Measurements from ENCODE around the gene MT2A.

MT2A gene

DNA sequence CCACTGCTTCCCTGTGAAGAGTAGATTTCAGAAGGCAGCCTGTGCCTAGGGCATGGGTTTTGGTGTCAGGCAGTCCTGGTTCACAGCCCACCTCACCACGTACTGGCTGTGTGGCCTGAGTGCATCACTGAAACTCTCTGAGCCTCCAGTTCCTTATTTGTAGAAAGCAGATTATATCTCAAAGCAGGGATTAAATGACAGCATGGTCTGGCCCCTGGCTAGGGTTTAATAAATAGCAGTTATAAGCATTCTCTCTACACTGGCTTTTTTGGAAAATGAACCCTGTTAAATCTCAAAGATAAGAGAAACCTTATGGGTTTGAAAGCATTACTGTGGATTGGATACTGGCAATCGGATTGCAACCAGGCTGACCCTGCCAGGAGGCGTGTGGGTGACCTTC lies 21.1 kb downstream of the MT2A start:
- Histone ChIP-seq H3K9ac (ENCODE audit: low read length in 5 of 5) (no peak overlapping the region), H3K27me3 (ENCODE audit: control insufficient read depth in 5 of 5, insufficient read depth in 4 of 5, low read length in 5 of 5) (peaks cover 0 to 3% (median 0%) of the 10 kb centered on the region in 5 donors), H3K27ac (ENCODE audit: low read depth, low read length) (no peak overlapping the region), H3K4me3 (ENCODE audit: low read depth in 1 of 5, low read length in 5 of 5) (no peak overlapping the region), H3K4me1 (ENCODE audit: control insufficient read depth in 5 of 5, insufficient read depth in 5 of 5, low read length in 5 of 5) (peaks cover 7 to 55% (median 45%) of the 10 kb centered on the region in 5 donors), H3K36me3 (ENCODE audit: control insufficient read depth in 5 of 5, insufficient read depth in 5 of 5, low read length in 5 of 5) (no peaks in the 10 kb centered on the region), H3K9me3 (ENCODE audit: control insufficient read depth in 5 of 5, low read length in 5 of 5) (no peaks in the 10 kb centered on the region)

DNA sequence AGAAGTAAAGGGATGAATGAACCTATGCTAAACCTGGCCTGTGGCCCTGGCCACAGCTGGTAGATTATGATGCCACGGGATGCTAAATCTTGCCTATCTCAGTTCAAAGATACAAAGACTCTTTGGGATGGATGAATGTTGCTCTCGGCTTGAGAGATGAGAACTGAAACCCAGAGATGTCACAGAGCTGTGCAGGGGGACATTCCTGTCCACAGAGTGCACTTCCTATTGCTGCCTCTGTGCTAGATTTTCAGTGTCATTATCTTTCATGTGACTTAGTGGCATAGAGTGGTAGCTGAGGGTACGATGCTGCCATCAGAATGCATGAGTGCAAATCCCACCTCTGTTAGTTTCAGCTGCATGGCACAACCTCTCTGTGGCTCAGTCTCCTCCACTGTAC lies 21.8 kb downstream of the MT2A start:
- Histone ChIP-seq H3K27me3 (ENCODE audit: control insufficient read depth in 5 of 5, insufficient read depth in 4 of 5, low read length in 5 of 5) (peaks cover 0 to 9% (median 0%) of the 10 kb centered on the region in 5 donors), H3K9me3 (ENCODE audit: control insufficient read depth in 5 of 5, low read length in 5 of 5) (no peaks in the 10 kb centered on the region), H3K9ac (ENCODE audit: low read length in 5 of 5) (no peak overlapping the region), H3K36me3 (ENCODE audit: control insufficient read depth in 5 of 5, insufficient read depth in 5 of 5, low read length in 5 of 5) (no peaks in the 10 kb centered on the region), H3K27ac (ENCODE audit: low read depth, low read length) (no peak overlapping the region), H3K4me1 (ENCODE audit: control insufficient read depth in 5 of 5, insufficient read depth in 5 of 5, low read length in 5 of 5) (peaks cover 7 to 54% (median 40%) of the 10 kb centered on the region in 5 donors), H3K4me3 (ENCODE audit: low read depth in 1 of 5, low read length in 5 of 5) (no peak overlapping the region)

DNA sequence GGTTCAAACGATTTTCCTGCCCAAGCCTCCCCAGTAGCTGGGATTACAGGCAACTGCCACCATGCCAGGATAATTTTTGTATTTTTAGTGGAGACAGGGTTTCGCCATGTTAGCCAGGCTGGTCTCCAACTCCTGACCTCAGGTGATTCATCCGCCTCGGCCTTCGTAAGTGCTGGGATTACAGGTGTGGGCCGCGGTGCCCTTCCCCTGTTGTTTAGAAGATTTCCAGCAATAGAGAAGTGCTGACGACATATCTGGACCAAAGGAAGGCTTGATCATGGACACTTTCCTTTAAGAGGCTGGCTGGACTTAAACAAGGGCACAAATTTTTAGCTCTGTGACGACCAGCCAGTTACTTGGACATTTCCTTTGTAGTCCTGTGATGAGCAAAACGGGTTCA lies 22.8 kb downstream of the MT2A start:
- H3K4me1 ChIP-seq (ENCODE audit: control insufficient read depth in 5 of 5, insufficient read depth in 5 of 5, low read length in 5 of 5), result peaks cover 4 to 49% (median 30%) of the 10 kb centered on the region in 5 donors
- H3K4me3 ChIP-seq (ENCODE audit: low read depth in 1 of 5, low read length in 5 of 5), result peak overlapping the region in 3 of 5 donors; percentile 62 to 85 (median 79)
- H3K27ac ChIP-seq (ENCODE audit: low read depth, low read length), result peak overlapping the region; percentile 67
- H3K9ac ChIP-seq (ENCODE audit: low read length in 5 of 5), result peak overlapping the region in 1 of 5 donors; percentile 58
- no peaks in the 10 kb centered on the region for H3K9me3 ChIP-seq (ENCODE audit: control insufficient read depth in 5 of 5, low read length in 5 of 5)
- H3K27me3 ChIP-seq (ENCODE audit: control insufficient read depth in 5 of 5, insufficient read depth in 4 of 5, low read length in 5 of 5), result peaks cover 0 to 10% (median 2%) of the 10 kb centered on the region in 5 donors
- H3K36me3 ChIP-seq (ENCODE audit: control insufficient read depth in 5 of 5, insufficient read depth in 5 of 5, low read length in 5 of 5), result no peaks in the 10 kb centered on the region

DNA sequence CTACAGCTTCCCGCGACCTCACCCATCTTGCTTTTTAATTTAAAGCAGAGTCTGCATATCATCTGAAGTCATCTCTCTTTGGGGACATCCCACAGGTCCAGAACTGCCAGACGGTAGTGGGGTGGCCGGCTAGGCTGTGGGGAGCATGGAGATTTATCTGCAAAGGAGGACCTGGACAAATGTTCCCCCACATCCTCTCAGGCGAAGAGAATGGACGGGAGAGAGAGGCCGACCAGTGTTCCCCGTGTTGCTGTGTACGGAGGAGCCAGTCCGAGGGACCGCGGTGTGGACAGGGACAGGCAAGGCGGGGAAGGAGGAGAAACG lies 23.4 kb downstream of the MT2A start:
- Histone ChIP-seq H3K36me3 (ENCODE audit: control insufficient read depth in 5 of 5, insufficient read depth in 5 of 5, low read length in 5 of 5) (no peaks in the 10 kb centered on the region), H3K4me3 (ENCODE audit: low read depth in 1 of 5, low read length in 5 of 5) (peak overlapping the region; percentile 62 to 85 (median 77)), H3K4me1 (ENCODE audit: control insufficient read depth in 5 of 5, insufficient read depth in 5 of 5, low read length in 5 of 5) (peaks cover 4 to 43% (median 24%) of the 10 kb centered on the region in 5 donors), H3K9ac (ENCODE audit: low read length in 5 of 5) (peak overlapping the region; percentile 44 to 77 (median 67)), H3K9me3 (ENCODE audit: control insufficient read depth in 5 of 5, low read length in 5 of 5) (no peaks in the 10 kb centered on the region), H3K27ac (ENCODE audit: low read depth, low read length) (peak overlapping the region; percentile 67), H3K27me3 (ENCODE audit: control insufficient read depth in 5 of 5, insufficient read depth in 4 of 5, low read length in 5 of 5) (peaks cover 0 to 10% (median 2%) of the 10 kb centered on the region in 5 donors)

DNA sequence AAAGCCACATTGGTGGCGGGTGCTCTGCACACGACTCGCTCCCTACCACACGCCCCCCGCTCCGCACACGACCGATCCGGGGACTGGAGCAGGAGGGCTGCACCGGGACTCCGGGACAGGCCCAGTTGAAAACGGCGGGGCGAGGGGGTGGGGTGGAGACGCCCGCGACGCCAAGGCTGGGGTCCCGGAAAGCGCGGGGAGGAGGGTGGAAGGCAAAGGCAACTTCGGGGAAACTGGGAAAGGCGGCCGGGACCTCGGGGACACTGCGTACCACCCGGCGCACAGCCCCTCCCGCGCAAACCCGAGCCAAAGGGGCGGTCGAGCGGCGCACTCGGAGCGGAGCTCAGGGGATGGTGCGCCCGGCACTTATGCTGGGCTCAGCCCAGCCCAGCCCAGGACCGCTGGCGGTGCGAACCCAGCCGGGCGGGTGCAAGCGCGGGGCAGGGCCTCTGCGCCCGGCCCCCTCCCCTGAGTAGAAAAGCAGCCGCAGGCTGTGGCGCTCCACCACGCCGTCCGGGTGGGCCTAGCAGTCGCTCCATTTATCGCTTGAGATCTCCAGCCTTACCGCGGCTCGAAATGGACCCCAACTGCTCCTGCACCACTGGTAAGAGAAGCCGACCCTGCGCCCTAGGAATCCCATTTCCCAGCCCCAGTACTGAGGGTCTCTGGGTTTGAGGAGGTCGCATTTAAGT lies 23.9 kb downstream of the MT2A start, which contains the start of gene MT1M:
Gene MT1M (plus strand): TSS at position 504 of the 692 bp plus-strand sequence. CDS start 73 bp downstream, at position 577.
- H3K9me3 ChIP-seq (ENCODE audit: control insufficient read depth in 5 of 5, low read length in 5 of 5), result no peaks in the 10 kb centered on the region
- H3K27me3 ChIP-seq (ENCODE audit: control insufficient read depth in 5 of 5, insufficient read depth in 4 of 5, low read length in 5 of 5), result peaks cover 0 to 10% (median 2%) of the 10 kb centered on the region in 5 donors
- H3K4me3 ChIP-seq (ENCODE audit: low read depth in 1 of 5, low read length in 5 of 5), result peak within 1 kb of the TSS; percentile 62 to 85 (median 79)
- peak within 1 kb of the TSS; percentile 67 for H3K27ac ChIP-seq (ENCODE audit: low read depth, low read length)
- H3K9ac ChIP-seq (ENCODE audit: low read length in 5 of 5), result peak within 1 kb of the TSS; percentile 44 to 78 (median 77)
- no peaks in the 10 kb centered on the region for H3K36me3 ChIP-seq (ENCODE audit: control insufficient read depth in 5 of 5, insufficient read depth in 5 of 5, low read length in 5 of 5)
- H3K4me1 ChIP-seq (ENCODE audit: control insufficient read depth in 5 of 5, insufficient read depth in 5 of 5, low read length in 5 of 5), result peaks cover 3 to 38% (median 20%) of the 10 kb centered on the region in 5 donors

DNA sequence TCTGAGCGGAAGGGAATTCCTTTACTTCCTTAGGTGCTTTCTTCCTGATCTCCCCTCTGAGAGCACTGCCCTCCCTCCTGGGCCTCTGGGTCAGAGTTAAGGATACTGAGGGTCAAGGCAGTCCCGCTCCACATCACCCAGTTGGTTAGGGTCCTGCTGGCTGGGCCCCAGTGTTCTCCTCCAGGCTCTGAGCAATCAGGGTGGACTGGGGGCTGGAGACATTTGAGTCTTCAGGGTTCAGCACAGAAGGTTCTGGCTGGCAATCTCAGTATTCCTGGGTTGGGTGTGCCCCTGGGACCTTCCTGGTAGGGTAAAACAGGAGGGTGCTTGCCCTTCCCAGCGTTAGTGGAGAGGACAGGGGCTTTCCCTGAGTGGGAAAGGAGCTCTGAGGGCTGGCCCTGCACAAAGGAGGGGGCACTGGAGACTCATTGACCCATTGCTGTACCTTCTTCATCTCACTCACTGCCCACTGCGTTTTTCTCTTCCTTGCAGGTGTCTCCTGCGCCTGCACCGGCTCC lies 24.5 kb downstream of the MT2A start:
- peak overlapping the region; percentile 62 to 85 (median 79) for H3K4me3 ChIP-seq (ENCODE audit: low read depth in 1 of 5, low read length in 5 of 5)
- no peaks in the 10 kb centered on the region for H3K36me3 ChIP-seq (ENCODE audit: control insufficient read depth in 5 of 5, insufficient read depth in 5 of 5, low read length in 5 of 5)
- H3K9ac ChIP-seq (ENCODE audit: low read length in 5 of 5), result peak overlapping the region; percentile 38 to 78 (median 75)
- H3K27ac ChIP-seq (ENCODE audit: low read depth, low read length), result no peak overlapping the region
- peaks cover 0 to 10% (median 2%) of the 10 kb centered on the region in 5 donors for H3K27me3 ChIP-seq (ENCODE audit: control insufficient read depth in 5 of 5, insufficient read depth in 4 of 5, low read length in 5 of 5)
- H3K4me1 ChIP-seq (ENCODE audit: control insufficient read depth in 5 of 5, insufficient read depth in 5 of 5, low read length in 5 of 5), result peaks cover 3 to 41% (median 24%) of the 10 kb centered on the region in 5 donors
- H3K9me3 ChIP-seq (ENCODE audit: control insufficient read depth in 5 of 5, low read length in 5 of 5), result no peaks in the 10 kb centered on the region

DNA sequence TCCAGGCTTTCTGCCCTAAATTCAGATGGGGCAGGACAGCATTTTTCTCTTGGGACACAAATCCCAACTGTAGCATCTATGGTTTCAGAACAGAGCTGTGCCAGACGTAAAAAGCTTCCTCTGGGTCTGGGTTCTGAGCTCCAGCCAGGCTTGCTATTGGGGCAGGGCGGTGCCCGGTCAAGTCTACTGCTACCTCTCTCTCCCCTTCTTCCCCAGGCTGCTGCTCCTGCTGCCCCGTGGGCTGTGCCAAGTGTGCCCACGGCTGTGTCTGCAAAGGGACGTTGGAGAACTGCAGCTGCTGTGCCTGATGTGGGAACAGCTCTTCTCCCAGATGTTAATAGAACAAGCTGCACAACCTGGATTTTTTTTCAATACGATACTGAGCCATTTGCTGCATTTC lies 25.2 kb downstream of the MT2A start:
- H3K36me3 ChIP-seq (ENCODE audit: control insufficient read depth in 5 of 5, insufficient read depth in 5 of 5, low read length in 5 of 5), result no peaks in the 10 kb centered on the region
- H3K4me3 ChIP-seq (ENCODE audit: low read depth in 1 of 5, low read length in 5 of 5), result peak overlapping the region; percentile 27 to 85 (median 62)
- H3K4me1 ChIP-seq (ENCODE audit: control insufficient read depth in 5 of 5, insufficient read depth in 5 of 5, low read length in 5 of 5), result peaks cover 3 to 47% (median 27%) of the 10 kb centered on the region in 5 donors

DNA sequence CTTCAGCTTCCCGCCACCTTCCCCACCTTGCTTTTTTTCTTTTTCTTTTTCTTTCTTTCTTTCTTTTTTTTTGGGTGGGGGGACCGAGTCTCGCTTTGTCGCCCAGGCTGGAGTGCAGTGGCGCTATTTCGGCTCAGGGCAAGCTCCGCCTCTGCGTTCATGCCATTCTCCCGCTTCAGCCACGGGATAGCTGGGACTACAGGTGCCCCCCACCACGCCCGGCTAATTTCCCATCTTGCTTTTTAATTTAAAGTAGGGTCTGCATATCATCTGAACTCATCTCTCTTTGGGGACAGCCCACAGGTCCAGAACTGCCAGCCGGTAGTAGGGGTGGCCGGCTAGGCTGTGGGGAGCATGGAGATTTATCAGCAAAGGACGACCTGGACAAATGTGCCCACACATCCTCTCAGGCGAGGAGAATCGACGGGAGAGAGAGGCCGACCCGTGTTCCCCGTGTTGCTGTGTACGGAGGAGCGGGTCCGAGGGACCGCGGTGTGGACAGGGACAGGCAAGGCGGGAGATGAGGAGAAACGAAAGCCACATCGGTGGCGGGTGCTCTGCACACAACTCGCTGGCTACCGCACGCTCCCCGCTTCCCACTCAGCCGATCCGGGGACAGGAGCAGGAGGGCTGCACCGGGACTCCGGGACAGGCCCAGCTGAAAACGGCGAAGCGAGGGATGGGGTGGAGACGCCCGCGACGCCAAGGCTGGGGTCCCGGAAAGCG lies 26.5 kb downstream of the MT2A start:
- Histone ChIP-seq H3K4me1 (ENCODE audit: control insufficient read depth in 5 of 5, insufficient read depth in 5 of 5, low read length in 5 of 5) (peaks cover 4 to 53% (median 37%) of the 10 kb centered on the region in 5 donors), H3K9ac (ENCODE audit: low read length in 5 of 5) (no peak overlapping the region), H3K9me3 (ENCODE audit: control insufficient read depth in 5 of 5, low read length in 5 of 5) (no peaks in the 10 kb centered on the region), H3K27me3 (ENCODE audit: control insufficient read depth in 5 of 5, insufficient read depth in 4 of 5, low read length in 5 of 5) (peaks cover 0 to 10% (median 2%) of the 10 kb centered on the region in 5 donors), H3K36me3 (ENCODE audit: control insufficient read depth in 5 of 5, insufficient read depth in 5 of 5, low read length in 5 of 5) (no peaks in the 10 kb centered on the region), H3K4me3 (ENCODE audit: low read depth in 1 of 5, low read length in 5 of 5) (peak overlapping the region in 1 of 5 donors; percentile 26), H3K27ac (ENCODE audit: low read depth, low read length) (no peak overlapping the region)

More for the DNA sequence above, 25.2 kb downstream of the MT2A start:
- H3K9me3 ChIP-seq (ENCODE audit: control insufficient read depth in 5 of 5, low read length in 5 of 5), result no peaks in the 10 kb centered on the region
- peaks cover 0 to 10% (median 2%) of the 10 kb centered on the region in 5 donors for H3K27me3 ChIP-seq (ENCODE audit: control insufficient read depth in 5 of 5, insufficient read depth in 4 of 5, low read length in 5 of 5)
- no peak overlapping the region for H3K9ac ChIP-seq (ENCODE audit: low read length in 5 of 5)
- H3K27ac ChIP-seq (ENCODE audit: low read depth, low read length), result no peak overlapping the region

DNA sequence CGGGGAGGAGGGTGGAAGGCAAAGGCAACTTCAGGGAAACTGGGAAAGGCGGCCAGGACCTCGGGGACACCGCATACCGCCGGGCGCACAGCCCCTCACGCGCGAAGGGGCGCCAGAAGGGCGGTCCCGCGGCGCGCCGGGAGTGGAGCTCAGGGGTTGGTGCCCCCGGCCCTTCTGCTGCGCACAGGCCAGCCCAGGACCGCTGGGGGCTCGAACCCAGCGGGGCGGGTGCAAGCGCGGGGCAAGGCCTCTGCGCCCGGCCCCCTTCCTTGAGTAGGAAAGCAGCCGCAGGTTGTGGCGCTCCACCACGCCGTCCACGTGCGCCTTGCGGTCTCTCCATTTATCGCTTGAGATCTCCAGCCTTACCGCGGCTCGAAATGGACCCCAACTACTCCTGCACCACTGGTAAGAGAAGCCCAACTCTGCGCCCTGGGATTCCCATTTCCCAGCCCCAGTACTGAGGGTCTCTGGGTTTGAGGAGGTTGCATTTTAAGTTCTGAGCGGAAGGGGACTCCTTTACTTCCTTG lies 27.1 kb downstream of the MT2A start:
- H3K9me3 ChIP-seq (ENCODE audit: control insufficient read depth in 5 of 5, low read length in 5 of 5), result no peaks in the 10 kb centered on the region
- H3K4me1 ChIP-seq (ENCODE audit: control insufficient read depth in 5 of 5, insufficient read depth in 5 of 5, low read length in 5 of 5), result peaks cover 4 to 54% (median 37%) of the 10 kb centered on the region in 5 donors
- peaks cover 0 to 10% (median 2%) of the 10 kb centered on the region in 5 donors for H3K27me3 ChIP-seq (ENCODE audit: control insufficient read depth in 5 of 5, insufficient read depth in 4 of 5, low read length in 5 of 5)
- no peak overlapping the region for H3K4me3 ChIP-seq (ENCODE audit: low read depth in 1 of 5, low read length in 5 of 5)
- no peak overlapping the region for H3K9ac ChIP-seq (ENCODE audit: low read length in 5 of 5)
- H3K36me3 ChIP-seq (ENCODE audit: control insufficient read depth in 5 of 5, insufficient read depth in 5 of 5, low read length in 5 of 5), result no peaks in the 10 kb centered on the region
- no peak overlapping the region for H3K27ac ChIP-seq (ENCODE audit: low read depth, low read length)

Measured in subcutaneous abdominal adipose tissue (tissue), 5 donors.